IgD-negative memory B cell (primary cell): ENCODE data around the gene ITGA7. TPM values are rescaled to one million over a fixed set of nuclear protein-coding genes. Genes with fewer than 3 reads are reported as not detected.

ENCODE experiments used
- H3K27ac Mint-ChIP-seq, 3 donors: one replicate each; pipeline ENCODE4 v1.8.0; 2020 to 2022; ENCODE audit warnings: mild to moderate bottlenecking in 3 of 3, mixed read lengths in 3 of 3, moderate library complexity in 1 of 3
- H3K27me3 Mint-ChIP-seq: one replicate; pipeline ENCODE4 v1.8.0; 2021; ENCODE audit warnings: mixed read lengths
- H3K36me3 Mint-ChIP-seq: one replicate; pipeline ENCODE4 v1.8.0; 2020; ENCODE audit warnings: mild to moderate bottlenecking, mixed read lengths
- H3K4me1 Mint-ChIP-seq, 3 donors: one replicate each; pipeline ENCODE4 v1.8.0; 2020 to 2022; ENCODE audit warnings: mixed read lengths in 3 of 3, mild to moderate bottlenecking in 1 of 3
- H3K4me3 Mint-ChIP-seq, 4 donors: one replicate each; pipeline ENCODE4 v1.8.0; 2020 to 2022; ENCODE audit warnings: mild to moderate bottlenecking in 4 of 4, mixed read lengths in 4 of 4, moderate library complexity in 3 of 4
- H3K9me3 Mint-ChIP-seq, 3 donors: one replicate each; pipeline ENCODE4 v1.8.0; 2020 to 2021; ENCODE audit warnings: mixed read lengths in 3 of 3, mild to moderate bottlenecking in 1 of 3
- polyA plus RNA-seq: library from polyadenylated mRNA; unstranded; fragments of 300-500 nt; fragmentation: Illumina TruSeq; gene quantifications from one replicate; pipeline ENCODE4 v1.2.3, GENCODE V29; 2021

The ITGA7 gene
- polyA plus RNA-seq, 1 donor from 2014 or later = 0.13 TPM

GRCh38 chr12:55703288-55703687 is 4.4 kb downstream of the ITGA7 start:
- Mint-ChIP-seq H3K27ac (no peak overlapping the region), H3K4me1 (peaks cover 0 to 7% (median 6%) of the 10 kb centered on the region in 3 donors), H3K9me3 (no peaks in the 10 kb centered on the region), H3K4me3 (peak overlapping the region in 1 of 4 donors; percentile 12), H3K27me3 (peaks cover 11% of the 10 kb centered on the region), H3K36me3 (no peaks in the 10 kb centered on the region)

GRCh38 chr12:55702861-55703260 is 4.8 kb downstream of the ITGA7 start:
- Mint-ChIP-seq H3K4me1 (peaks cover 0 to 4% (median 3%) of the 10 kb centered on the region in 3 donors), H3K36me3 (no peaks in the 10 kb centered on the region), H3K4me3 (no peak overlapping the region), H3K27me3 (peaks cover 11% of the 10 kb centered on the region), H3K27ac (no peak overlapping the region), H3K9me3 (no peaks in the 10 kb centered on the region)

- H3K27ac Mint-ChIP-seq = no peak overlapping the region
- no peaks in the 10 kb centered on the region for H3K4me1 Mint-ChIP-seq
- H3K36me3 Mint-ChIP-seq = no peaks in the 10 kb centered on the region
- no peak overlapping the region for H3K4me3 Mint-ChIP-seq
- no peaks in the 10 kb centered on the region for H3K9me3 Mint-ChIP-seq
- peaks cover 2% of the 10 kb centered on the region for H3K27me3 Mint-ChIP-seq
Measured at GRCh38 chr12:55700255-55701018, 7.3 kb downstream of the ITGA7 start.

- no peak overlapping the region for H3K27ac Mint-ChIP-seq
- no peaks in the 10 kb centered on the region for H3K4me1 Mint-ChIP-seq
- peaks cover 2% of the 10 kb centered on the region for H3K27me3 Mint-ChIP-seq
- H3K36me3 Mint-ChIP-seq = no peaks in the 10 kb centered on the region
- H3K9me3 Mint-ChIP-seq = no peaks in the 10 kb centered on the region
- no peak overlapping the region for H3K4me3 Mint-ChIP-seq
Measured at GRCh38 chr12:55699471-55700055, 8.1 kb downstream of the ITGA7 start.

GRCh38 chr12:55698965-55699364 is 8.7 kb downstream of the ITGA7 start:
- Mint-ChIP-seq H3K9me3 (no peaks in the 10 kb centered on the region), H3K27me3 (peaks cover 2% of the 10 kb centered on the region), H3K36me3 (no peaks in the 10 kb centered on the region), H3K27ac (no peak overlapping the region), H3K4me1 (no peaks in the 10 kb centered on the region), H3K4me3 (peak overlapping the region in 1 of 4 donors; percentile 39)

- Mint-ChIP-seq H3K36me3 (no peaks in the 10 kb centered on the region), H3K4me3 (no peak overlapping the region), H3K4me1 (no peaks in the 10 kb centered on the region), H3K27ac (no peak overlapping the region), H3K9me3 (no peaks in the 10 kb centered on the region), H3K27me3 (peaks cover 2% of the 10 kb centered on the region)
Measured at GRCh38 chr12:55698241-55698955, 9.3 kb downstream of the ITGA7 start.

GRCh38 chr12:55697686-55698085 is 10.0 kb downstream of the ITGA7 start:
- Mint-ChIP-seq H3K4me1 (no peaks in the 10 kb centered on the region), H3K36me3 (no peaks in the 10 kb centered on the region), H3K4me3 (no peak overlapping the region), H3K9me3 (no peaks in the 10 kb centered on the region), H3K27ac (no peak overlapping the region), H3K27me3 (peaks cover 2% of the 10 kb centered on the region)

GRCh38 chr12:55696796-55697462 is 10.8 kb downstream of the ITGA7 start:
- Mint-ChIP-seq H3K9me3 (no peaks in the 10 kb centered on the region), H3K4me3 (no peak overlapping the region), H3K4me1 (no peaks in the 10 kb centered on the region), H3K36me3 (no peaks in the 10 kb centered on the region), H3K27me3 (peaks cover 2% of the 10 kb centered on the region), H3K27ac (no peak overlapping the region)

GRCh38 chr12:55696141-55696540 is 11.6 kb downstream of the ITGA7 start:
- no peaks in the 10 kb centered on the region for H3K36me3 Mint-ChIP-seq
- H3K27me3 Mint-ChIP-seq = peaks cover 2% of the 10 kb centered on the region
- H3K27ac Mint-ChIP-seq = no peak overlapping the region
- no peaks in the 10 kb centered on the region for H3K9me3 Mint-ChIP-seq
- no peaks in the 10 kb centered on the region for H3K4me1 Mint-ChIP-seq
- H3K4me3 Mint-ChIP-seq = no peak overlapping the region

- Mint-ChIP-seq H3K27ac (no peak overlapping the region), H3K4me1 (no peaks in the 10 kb centered on the region), H3K4me3 (no peak overlapping the region), H3K36me3 (no peaks in the 10 kb centered on the region), H3K27me3 (peaks cover 2% of the 10 kb centered on the region), H3K9me3 (no peaks in the 10 kb centered on the region)
Measured at GRCh38 chr12:55695349-55695748, 12.4 kb downstream of the ITGA7 start.

- H3K9me3 Mint-ChIP-seq = no peaks in the 10 kb centered on the region
- no peaks in the 10 kb centered on the region for H3K27me3 Mint-ChIP-seq
- no peak overlapping the region for H3K27ac Mint-ChIP-seq
- no peak overlapping the region for H3K4me3 Mint-ChIP-seq
- H3K4me1 Mint-ChIP-seq = no peaks in the 10 kb centered on the region
- no peaks in the 10 kb centered on the region for H3K36me3 Mint-ChIP-seq
Measured at GRCh38 chr12:55694651-55695050, 13.1 kb downstream of the ITGA7 start.

GRCh38 chr12:55694188-55694515 is 13.6 kb downstream of the ITGA7 start:
- no peaks in the 10 kb centered on the region for H3K4me1 Mint-ChIP-seq
- no peak overlapping the region for H3K27ac Mint-ChIP-seq

GRCh38 chr12:55693323-55694187 is 14.1 kb downstream of the ITGA7 start:
- no peak overlapping the region for H3K4me3 Mint-ChIP-seq
- no peaks in the 10 kb centered on the region for H3K9me3 Mint-ChIP-seq
- H3K27me3 Mint-ChIP-seq = no peaks in the 10 kb centered on the region
- H3K27ac Mint-ChIP-seq = no peak overlapping the region
- no peaks in the 10 kb centered on the region for H3K4me1 Mint-ChIP-seq
- no peaks in the 10 kb centered on the region for H3K36me3 Mint-ChIP-seq

More at GRCh38 chr12:55694188-55694515, 13.6 kb downstream of the ITGA7 start:
- Mint-ChIP-seq H3K27me3 (no peaks in the 10 kb centered on the region), H3K36me3 (no peaks in the 10 kb centered on the region), H3K4me3 (no peak overlapping the region), H3K9me3 (no peaks in the 10 kb centered on the region)

GRCh38 chr12:55692631-55693322 is 14.9 kb downstream of the ITGA7 start:
- Mint-ChIP-seq H3K9me3 (no peaks in the 10 kb centered on the region), H3K4me3 (no peak overlapping the region), H3K27me3 (peaks cover 1% of the 10 kb centered on the region), H3K36me3 (no peaks in the 10 kb centered on the region), H3K4me1 (no peaks in the 10 kb centered on the region), H3K27ac (no peak overlapping the region)
